ENCODE results near the gene CGNL1.

DNA sequence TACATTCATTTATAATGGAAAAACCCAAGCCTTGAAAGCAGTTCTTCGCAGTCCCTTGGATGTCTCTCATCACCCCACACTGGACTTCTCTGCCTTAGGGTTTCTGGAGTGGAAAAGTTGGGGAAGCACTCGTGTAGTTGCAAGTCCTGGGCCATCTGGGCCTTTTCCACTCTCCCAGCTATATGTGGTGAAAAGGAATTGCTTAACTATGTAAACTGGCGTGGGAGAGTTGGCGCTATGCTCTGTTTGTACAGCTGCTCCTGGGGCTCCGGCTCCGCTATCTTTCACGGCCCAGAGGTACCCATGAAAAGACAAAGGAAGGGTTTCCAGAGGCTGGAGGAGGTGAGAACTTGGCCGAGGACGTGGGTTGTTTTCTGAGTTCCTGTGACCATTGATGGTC lies 134.3 kb downstream of the CGNL1 start:
- TF ChIP-seq, protein P1, sequence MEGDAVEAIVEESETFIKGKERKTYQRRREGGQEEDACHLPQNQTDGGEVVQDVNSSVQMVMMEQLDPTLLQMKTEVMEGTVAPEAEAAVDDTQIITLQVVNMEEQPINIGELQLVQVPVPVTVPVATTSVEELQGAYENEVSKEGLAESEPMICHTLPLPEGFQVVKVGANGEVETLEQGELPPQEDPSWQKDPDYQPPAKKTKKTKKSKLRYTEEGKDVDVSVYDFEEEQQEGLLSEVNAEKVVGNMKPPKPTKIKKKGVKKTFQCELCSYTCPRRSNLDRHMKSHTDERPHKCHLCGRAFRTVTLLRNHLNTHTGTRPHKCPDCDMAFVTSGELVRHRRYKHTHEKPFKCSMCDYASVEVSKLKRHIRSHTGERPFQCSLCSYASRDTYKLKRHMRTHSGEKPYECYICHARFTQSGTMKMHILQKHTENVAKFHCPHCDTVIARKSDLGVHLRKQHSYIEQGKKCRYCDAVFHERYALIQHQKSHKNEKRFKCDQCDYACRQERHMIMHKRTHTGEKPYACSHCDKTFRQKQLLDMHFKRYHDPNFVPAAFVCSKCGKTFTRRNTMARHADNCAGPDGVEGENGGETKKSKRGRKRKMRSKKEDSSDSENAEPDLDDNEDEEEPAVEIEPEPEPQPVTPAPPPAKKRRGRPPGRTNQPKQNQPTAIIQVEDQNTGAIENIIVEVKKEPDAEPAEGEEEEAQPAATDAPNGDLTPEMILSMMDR (IDR thresholded peaks at IDR 0.05), result no peak
- TF ChIP-seq POLR2A (IDR thresholded peaks at IDR 0.05), result no peak
